DND-41 (cell line): ENCODE data around the gene PGPEP1.
A peak's percentile ranks its signal among the peaks of the same experiment; 100 is the strongest.

ENCODE experiments used
- ATAC-seq: fragments of 200-7000 bp; cut with Tn5 transposase; 3 replicates; pipeline ENCODE4 v1.9.1; 2021; ENCODE audit warnings: low read depth; ENCODE audit not compliant: insufficient read depth
- DNase-seq: peaks from one replicate; pipeline ENCODE4 v3.0.0-alpha.2; 2020
- H2AFZ ChIP-seq: 2 replicates; pipeline ENCODE4 v1.6.0; 2012; ENCODE audit warnings: low read depth, low read length
- H3K27ac ChIP-seq: 2 replicates; pipeline ENCODE4 v1.5.1; 2012; ENCODE audit warnings: low read length, inconsistent platforms
- H3K27me3 ChIP-seq: fragments of 200-600 bp; sonication (generic); 2 replicates; pipeline ENCODE4 v1.6.0; 2012; ENCODE audit warnings: low read length, mild to moderate bottlenecking, inconsistent platforms; ENCODE audit not compliant: insufficient read depth, poor library complexity
- H3K36me3 ChIP-seq: 2 replicates; pipeline ENCODE4 v1.5.1; 2012; ENCODE audit warnings: low read length, inconsistent platforms; ENCODE audit not compliant: insufficient read depth
- H3K4me1 ChIP-seq: 2 replicates; pipeline ENCODE4 v1.5.1; 2012; ENCODE audit warnings: mild to moderate bottlenecking, low read length; ENCODE audit not compliant: insufficient read depth
- H3K4me2 ChIP-seq: 2 replicates; pipeline ENCODE4 v1.6.0; 2012; ENCODE audit warnings: mild to moderate bottlenecking, moderate library complexity, low read length, inconsistent platforms; ENCODE audit not compliant: insufficient read depth
- H3K4me3 ChIP-seq, 2 experiments: fragments of 200-600 bp in 1 of 2; shearing (Covaris generic) in 1 of 2; 2 replicates each; pipeline ENCODE4 v1.5.1; 2012 to 2016; ENCODE audit warnings: inconsistent platforms in 2 of 2, low read length in 2 of 2, mild to moderate bottlenecking in 2 of 2, low read depth in 1 of 2, moderate library complexity in 1 of 2
- H3K79me2 ChIP-seq: 2 replicates; pipeline ENCODE4 v1.6.0; 2012; ENCODE audit warnings: low read length, inconsistent platforms; ENCODE audit not compliant: insufficient read depth
- H3K9ac ChIP-seq: 2 replicates; pipeline ENCODE4 v1.6.0; 2012; ENCODE audit warnings: low read depth, mild to moderate bottlenecking, inconsistent platforms, low read length, moderate library complexity
- H3K9me3 ChIP-seq: 2 replicates; pipeline ENCODE4 v1.5.1; 2012; ENCODE audit warnings: low read length, moderate library complexity, mild to moderate bottlenecking, inconsistent platforms; ENCODE audit not compliant: insufficient read depth, severe bottlenecking
- H4K20me1 ChIP-seq: 2 replicates; pipeline ENCODE4 v1.6.0; 2012; ENCODE audit warnings: low read length; ENCODE audit not compliant: insufficient read depth
- EZH2 ChIP-seq: IDR thresholded peaks from 3 replicates; pipeline ENCODE4 v1.6.1; 2012; ENCODE audit warnings: borderline replicate concordance, low read depth, mild to moderate bottlenecking, moderate library complexity, low read length, inconsistent platforms; ENCODE audit not compliant: severe bottlenecking
- TF ChIP-seq, protein P1 (sequence below): IDR thresholded peaks from 2 replicates; pipeline ENCODE4 v1.5.1; 2012; ENCODE audit warnings: borderline replicate concordance, low read length, moderate library complexity, mild to moderate bottlenecking; ENCODE audit not compliant: poor library complexity, severe bottlenecking; ENCODE audit errors: extremely low read depth

PGPEP1 gene

DNA sequence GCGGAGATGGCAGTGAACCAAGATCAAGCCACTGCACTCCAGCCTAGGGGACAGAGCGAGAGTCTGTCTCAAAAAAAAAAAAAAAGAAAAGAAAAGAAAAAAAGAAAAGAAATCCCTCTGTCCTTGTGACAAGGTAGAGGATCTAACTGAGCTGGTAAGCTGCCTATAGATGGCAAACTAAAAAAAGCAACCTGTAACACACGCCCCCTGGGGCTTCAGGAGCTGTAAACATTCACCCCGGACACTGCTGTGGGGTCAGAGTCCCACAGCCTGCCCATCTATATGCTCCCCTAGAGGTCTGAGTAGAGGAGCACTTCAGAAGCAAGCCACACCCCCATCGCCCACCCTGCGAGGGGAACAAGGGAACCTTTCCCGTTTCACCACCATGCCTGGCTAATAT lies 4.3 kb upstream of the PGPEP1 start:
- H3K4me3 ChIP-seq, result no peak overlapping the region
- no peak for DNase-seq
- no peak overlapping the region for H3K9ac ChIP-seq
- no peaks in the 10 kb centered on the region for H3K9me3 ChIP-seq
- H3K36me3 ChIP-seq, result no peaks in the 10 kb centered on the region
- no peak overlapping the region for H3K4me2 ChIP-seq
- TF ChIP-seq EZH2, result no peak
- TF ChIP-seq, protein P1, sequence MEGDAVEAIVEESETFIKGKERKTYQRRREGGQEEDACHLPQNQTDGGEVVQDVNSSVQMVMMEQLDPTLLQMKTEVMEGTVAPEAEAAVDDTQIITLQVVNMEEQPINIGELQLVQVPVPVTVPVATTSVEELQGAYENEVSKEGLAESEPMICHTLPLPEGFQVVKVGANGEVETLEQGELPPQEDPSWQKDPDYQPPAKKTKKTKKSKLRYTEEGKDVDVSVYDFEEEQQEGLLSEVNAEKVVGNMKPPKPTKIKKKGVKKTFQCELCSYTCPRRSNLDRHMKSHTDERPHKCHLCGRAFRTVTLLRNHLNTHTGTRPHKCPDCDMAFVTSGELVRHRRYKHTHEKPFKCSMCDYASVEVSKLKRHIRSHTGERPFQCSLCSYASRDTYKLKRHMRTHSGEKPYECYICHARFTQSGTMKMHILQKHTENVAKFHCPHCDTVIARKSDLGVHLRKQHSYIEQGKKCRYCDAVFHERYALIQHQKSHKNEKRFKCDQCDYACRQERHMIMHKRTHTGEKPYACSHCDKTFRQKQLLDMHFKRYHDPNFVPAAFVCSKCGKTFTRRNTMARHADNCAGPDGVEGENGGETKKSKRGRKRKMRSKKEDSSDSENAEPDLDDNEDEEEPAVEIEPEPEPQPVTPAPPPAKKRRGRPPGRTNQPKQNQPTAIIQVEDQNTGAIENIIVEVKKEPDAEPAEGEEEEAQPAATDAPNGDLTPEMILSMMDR, result no peak
- H4K20me1 ChIP-seq, result no peaks in the 10 kb centered on the region
- peaks cover 14% of the 10 kb centered on the region for H3K4me1 ChIP-seq
- no peak for ATAC-seq
- H2AFZ ChIP-seq, result no peak overlapping the region
- no peaks in the 10 kb centered on the region for H3K79me2 ChIP-seq
- no peak overlapping the region for H3K27ac ChIP-seq
- peaks cover 18% of the 10 kb centered on the region for H3K27me3 ChIP-seq

DNA sequence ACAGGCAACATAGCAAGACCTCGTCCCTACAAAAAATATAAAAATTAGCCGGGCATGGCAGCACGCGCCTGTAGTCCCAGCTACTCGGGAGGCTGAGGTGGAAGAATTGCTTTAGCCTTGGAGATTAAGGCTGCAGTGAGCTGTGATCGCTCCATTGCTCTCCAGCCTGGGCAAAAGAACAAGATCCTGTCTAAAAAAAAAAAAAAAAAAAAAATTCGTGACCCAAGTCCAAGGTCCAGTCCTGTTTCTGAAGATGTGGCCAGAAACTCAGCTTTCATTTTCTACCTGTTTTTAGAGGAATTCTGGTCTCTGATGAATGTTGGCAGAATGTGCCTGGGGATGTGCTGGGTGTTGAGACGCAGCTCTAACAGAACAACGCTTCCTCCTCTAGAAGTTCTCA lies 1.9 kb upstream of the PGPEP1 start:
- Histone ChIP-seq H4K20me1 (no peaks in the 10 kb centered on the region), H3K9ac (no peak overlapping the region), H3K4me3 (no peak overlapping the region), H3K27me3 (peaks cover 24% of the 10 kb centered on the region), H3K27ac (no peak overlapping the region), H3K36me3 (no peaks in the 10 kb centered on the region), H3K4me2 (no peak overlapping the region), H2AFZ (no peak overlapping the region), H3K9me3 (no peaks in the 10 kb centered on the region), H3K4me1 (peaks cover 14% of the 10 kb centered on the region), H3K79me2 (no peaks in the 10 kb centered on the region)
- ATAC-seq (no peak), DNase-seq (no peak)
- no peak for TF ChIP-seq EZH2

GRCh38 chr19:18339723-18340122 lies 675 bp upstream of the PGPEP1 start:
- H3K27ac ChIP-seq, result no peak overlapping the region
- no peak for ATAC-seq
- TF ChIP-seq, protein P1, result peak; percentile 24
- no peak for TF ChIP-seq EZH2

DNA sequence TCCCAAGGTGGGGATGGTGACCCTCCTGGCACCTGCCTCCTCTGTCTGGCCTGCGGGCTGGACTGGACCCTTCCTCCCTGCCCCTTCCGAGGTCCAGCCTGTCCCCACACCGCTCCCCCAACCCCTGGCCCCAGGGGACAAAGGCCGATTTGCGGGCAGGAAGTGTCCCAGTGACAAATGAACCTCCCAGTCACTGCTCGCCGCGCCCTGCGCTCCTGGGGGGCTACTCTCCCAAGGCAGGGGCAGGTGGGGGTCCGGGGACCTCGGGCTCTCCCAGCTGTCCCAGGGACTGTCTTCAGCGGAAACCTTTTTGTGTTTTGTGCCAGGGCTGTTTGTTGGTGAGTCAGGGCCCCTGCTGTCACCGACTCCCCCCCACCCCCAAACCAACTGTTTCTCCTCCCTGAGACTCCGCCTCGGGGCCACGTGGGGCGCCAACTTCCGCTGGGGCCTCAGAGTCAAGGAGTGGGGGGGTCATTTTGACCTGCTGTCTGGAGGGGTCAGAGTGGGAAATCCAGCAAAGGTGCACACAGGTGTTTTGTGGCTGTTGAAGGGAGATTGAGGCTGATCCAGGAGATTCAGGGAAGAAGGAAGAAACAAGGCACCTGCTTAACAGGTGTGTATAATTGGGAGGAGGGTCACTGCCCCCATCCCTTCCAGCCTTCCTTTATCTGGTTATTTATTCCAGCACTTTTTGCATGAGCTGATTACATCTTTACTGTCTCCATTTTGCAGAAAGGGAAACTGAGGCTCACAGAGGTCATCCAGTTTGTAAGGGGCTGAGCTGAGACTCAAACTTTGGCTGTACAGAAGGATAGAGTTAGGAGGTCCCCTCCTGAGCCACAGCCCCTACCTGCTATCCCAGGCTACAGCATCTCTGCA lies 831 bp downstream of the PGPEP1 start:
- no peaks in the 10 kb centered on the region for H3K9me3 ChIP-seq
- H3K79me2 ChIP-seq, result no peaks in the 10 kb centered on the region
- H2AFZ ChIP-seq, result 0 out of 2 replicates have a peak overlapping the region, but pooled peaks have one; percentile 56
- H3K9ac ChIP-seq, result peak overlapping the region; percentile 47; the same call in 1 of the 2 replicates
- ATAC-seq (peak; percentile 74), DNase-seq (peak; percentile 60)
- no peaks in the 10 kb centered on the region for H3K36me3 ChIP-seq
- TF ChIP-seq EZH2, result no peak
- TF ChIP-seq, protein P1, result no peak
- H3K27me3 ChIP-seq, result peaks cover 24% of the 10 kb centered on the region
- H3K27ac ChIP-seq, result no peak overlapping the region
- H3K4me3 ChIP-seq, result peak overlapping the region in 1 of 2 experiments; percentile 56; a peak in 3 of 4 replicates
- peak overlapping the region; percentile 74 for H3K4me2 ChIP-seq
- no peaks in the 10 kb centered on the region for H4K20me1 ChIP-seq
- peaks cover 14% of the 10 kb centered on the region for H3K4me1 ChIP-seq

More at GRCh38 chr19:18339723-18340122, 675 bp upstream of the PGPEP1 start:
- peak overlapping the region; percentile 47; the same call in 1 of the 2 replicates for H3K9ac ChIP-seq
- H3K36me3 ChIP-seq, result no peaks in the 10 kb centered on the region
- H3K4me2 ChIP-seq, result peak overlapping the region; percentile 74
- peak overlapping the region in 1 of 2 experiments; percentile 56; a peak in 2 of 4 replicates for H3K4me3 ChIP-seq
- no peaks in the 10 kb centered on the region for H4K20me1 ChIP-seq
- no peaks in the 10 kb centered on the region for H3K79me2 ChIP-seq
- H3K4me1 ChIP-seq, result peaks cover 14% of the 10 kb centered on the region
- peaks cover 24% of the 10 kb centered on the region for H3K27me3 ChIP-seq
- no peak overlapping the region for H2AFZ ChIP-seq
- H3K9me3 ChIP-seq, result no peaks in the 10 kb centered on the region
- DNase-seq, result no peak
